CD14-positive monocyte (primary cell): ENCODE results near the gene ADAMTS9. TPM values are rescaled to one million over a fixed set of nuclear protein-coding genes. Genes with fewer than 3 reads are reported as not detected.

Experiments used
- DNase-seq, 3 donors: peaks; one replicate each; pipeline ENCODE4 v3.0.0-alpha.2; 2011 to 2022
- H2AFZ ChIP-seq: 2 replicates; pipeline ENCODE4 v1.6.0; 2012; ENCODE audit warnings: mild to moderate bottlenecking, low read depth, low read length, inconsistent platforms; ENCODE audit not compliant: insufficient read depth, poor library complexity, severe bottlenecking
- H3K27ac ChIP-seq, 2 donors: 1 replicate in 1 of 2; 2 replicates in 1 of 2; pipeline ENCODE4 v1.5.1; 2012 to 2013; ENCODE audit warnings: low read length in 2 of 2, control low read depth in 1 of 2, inconsistent platforms in 1 of 2, low read depth in 1 of 2, mild to moderate bottlenecking in 1 of 2
- H3K27me3 ChIP-seq, 2 donors: one replicate each; pipeline versions ENCODE4 v1.6.0 to v1.6.1; 2011 to 2013; ENCODE audit warnings: low read length in 2 of 2; ENCODE audit not compliant: control insufficient read depth in 2 of 2, insufficient read depth in 2 of 2
- H3K36me3 ChIP-seq, 2 donors: replicated peaks in 1 of 2; 1 replicate in 1 of 2; 2 replicates in 1 of 2; pipeline versions ENCODE4 v1.5.1 to v1.6.1; 2012 to 2013; ENCODE audit warnings: low read length in 2 of 2, control low read depth in 1 of 2, inconsistent platforms in 1 of 2, mild to moderate bottlenecking in 1 of 2; ENCODE audit not compliant: insufficient read depth in 2 of 2, control insufficient read depth in 1 of 2
- H3K4me1 ChIP-seq, 2 donors: 1 replicate in 1 of 2; 2 replicates in 1 of 2; pipeline versions ENCODE4 v1.5.1 to v1.6.1; 2012 to 2013; ENCODE audit warnings: low read length in 2 of 2, control low read depth in 1 of 2, inconsistent platforms in 1 of 2, mild to moderate bottlenecking in 1 of 2, moderate library complexity in 1 of 2; ENCODE audit not compliant: insufficient read depth in 2 of 2, control insufficient read depth in 1 of 2
- H3K4me2 ChIP-seq: replicated peaks from 2 replicates; pipeline ENCODE3; 2012; ENCODE audit warnings: low read length, moderate library complexity, mild to moderate bottlenecking; ENCODE audit not compliant: poor library complexity, severe bottlenecking; ENCODE audit errors: extremely low read depth
- H3K4me3 ChIP-seq, 3 experiments: fragments of 200-600 bp in 1 of 3; sonication (generic) in 1 of 3; replicated peaks in 1 of 3; 1 replicate in 2 of 3; 2 replicates in 1 of 3; pipeline ENCODE4 v1.5.1; 2011 to 2013; ENCODE audit warnings: low read length in 3 of 3, mild to moderate bottlenecking in 3 of 3, control low read depth in 2 of 3, low read depth in 2 of 3, inconsistent platforms in 1 of 3, moderate library complexity in 1 of 3
- H3K79me2 ChIP-seq: 2 replicates; pipeline ENCODE4 v1.6.0; 2012; ENCODE audit warnings: mild to moderate bottlenecking, control low read depth, inconsistent platforms, low read length, moderate library complexity; ENCODE audit not compliant: insufficient read depth
- H3K9ac ChIP-seq: 2 replicates; pipeline ENCODE4 v1.6.0; 2017; ENCODE audit warnings: low read length, mild to moderate bottlenecking; ENCODE audit not compliant: insufficient read depth, poor library complexity, severe bottlenecking
- H3K9me3 ChIP-seq, 2 donors: replicated peaks in 1 of 2; 1 replicate in 1 of 2; 2 replicates in 1 of 2; pipeline versions ENCODE4 v1.5.1 to v1.6.1; 2012 to 2013; ENCODE audit warnings: low read length in 2 of 2, control low read depth in 1 of 2; ENCODE audit not compliant: control insufficient read depth in 1 of 2, insufficient read depth in 1 of 2
- H4K20me1 ChIP-seq: 2 replicates; pipeline ENCODE4 v1.6.0; 2012; ENCODE audit warnings: mild to moderate bottlenecking, low read length, control low read depth, moderate library complexity; ENCODE audit not compliant: insufficient read depth
- H3K27ac Mint-ChIP-seq, 7 donors: one replicate each; pipeline ENCODE4 v1.8.0; 2020; ENCODE audit warnings: mild to moderate bottlenecking in 7 of 7, mixed read lengths in 7 of 7, moderate library complexity in 6 of 7, inconsistent platforms in 2 of 7
- H3K27me3 Mint-ChIP-seq, 3 donors: one replicate each; pipeline ENCODE4 v1.8.0; 2021 to 2022; ENCODE audit warnings: low read depth in 3 of 3, mild to moderate bottlenecking in 3 of 3, mixed read lengths in 3 of 3, moderate library complexity in 3 of 3, inconsistent platforms in 1 of 3
- H3K36me3 Mint-ChIP-seq, 2 donors: one replicate each; pipeline ENCODE4 v1.8.0; 2020; ENCODE audit warnings: mixed read lengths in 2 of 2, inconsistent platforms in 1 of 2, mild to moderate bottlenecking in 1 of 2
- H3K4me1 Mint-ChIP-seq: one replicate; pipeline ENCODE4 v1.8.0; 2020; ENCODE audit warnings: mild to moderate bottlenecking, mixed read lengths
- H3K4me3 Mint-ChIP-seq, 2 donors: one replicate each; pipeline ENCODE4 v1.8.0; 2020; ENCODE audit warnings: mild to moderate bottlenecking in 2 of 2, mixed read lengths in 2 of 2, moderate library complexity in 1 of 2
- H3K9me3 Mint-ChIP-seq, 7 donors: one replicate each; pipeline ENCODE4 v1.8.0; 2020 to 2022; ENCODE audit warnings: mixed read lengths in 7 of 7, mild to moderate bottlenecking in 6 of 7, moderate library complexity in 6 of 7, inconsistent platforms in 2 of 7
- WGBS: methylation state at CpG from one replicate; pipeline ENCODE4 v1.1.5; 2013; ENCODE audit warnings: missing lambda C conversion rate; ENCODE audit not compliant: insufficient coverage; 5-methylcytosine and 5-hydroxymethylcytosine counted together
- intact Hi-C, 2 donors: fragments of 100-400 bp; cut with micrococcal nuclease; formaldehyde crosslinking; loops; one replicate each; pipeline versions ENCODE4 v1.15.0 to v1.15.1; 2023
- polyA plus RNA-seq, 3 donors: library from polyadenylated mRNA; depleted of rRNA in 1 of 3; unstranded in 2 of 3; stranded (reverse) in 1 of 3; fragments of 300-500 nt in 2 of 3; fragments of >200 nt in 1 of 3; fragmentation: Illumina TruSeq in 2 of 3; gene quantifications; 1 replicate in 2 of 3; 2 replicates in 1 of 3; pipeline ENCODE4 v1.2.3, GENCODE V29; 2012 to 2021
- TF ChIP-seq, protein P1 (sequence below): fragments of 200-600 bp; IDR thresholded peaks from one replicate; pipeline ENCODE4 v1.8.0; 2022; ENCODE audit warnings: antibody characterized with exemption, mild to moderate bottlenecking

Gene ADAMTS9
- polyA plus RNA-seq, 3 donors = not detected

DNA sequence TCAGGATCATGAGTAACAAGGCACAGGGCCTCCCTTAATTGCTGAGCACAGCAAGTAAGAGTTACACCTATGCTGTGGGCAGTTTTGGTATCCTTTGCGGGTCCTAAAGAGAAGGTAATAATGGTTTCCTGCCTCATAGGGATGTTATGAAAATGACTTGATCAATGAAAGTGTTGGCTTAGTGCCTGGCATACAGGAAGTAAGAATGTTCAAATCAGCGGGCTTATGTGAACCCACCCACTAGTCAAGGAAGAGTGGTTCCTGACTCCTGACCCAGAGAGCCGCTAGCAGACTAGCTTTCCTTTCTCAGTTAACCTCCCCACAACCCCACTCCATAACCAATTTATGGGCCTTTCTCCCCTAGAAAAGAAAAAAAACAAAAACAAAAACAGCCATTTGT lies 5.2 kb upstream of the ADAMTS9 start:
- Histone ChIP-seq H3K4me3 (no peak overlapping the region), H2AFZ (no peak overlapping the region), H3K36me3 (no peaks in the 10 kb centered on the region), H3K27me3 (peaks cover 11 to 20% of the 10 kb centered on the region in 2 donors), H3K9me3 (no peaks in the 10 kb centered on the region), H3K9ac (no peak overlapping the region), H3K27ac (no peak overlapping the region), H3K4me1 (no peaks in the 10 kb centered on the region), H3K79me2 (no peaks in the 10 kb centered on the region), H3K4me2 (no peak overlapping the region), H4K20me1 (no peaks in the 10 kb centered on the region)
- WGBS = no CpG with 5 or more reads among the region's 3 CpGs
- TF ChIP-seq, protein P1, sequence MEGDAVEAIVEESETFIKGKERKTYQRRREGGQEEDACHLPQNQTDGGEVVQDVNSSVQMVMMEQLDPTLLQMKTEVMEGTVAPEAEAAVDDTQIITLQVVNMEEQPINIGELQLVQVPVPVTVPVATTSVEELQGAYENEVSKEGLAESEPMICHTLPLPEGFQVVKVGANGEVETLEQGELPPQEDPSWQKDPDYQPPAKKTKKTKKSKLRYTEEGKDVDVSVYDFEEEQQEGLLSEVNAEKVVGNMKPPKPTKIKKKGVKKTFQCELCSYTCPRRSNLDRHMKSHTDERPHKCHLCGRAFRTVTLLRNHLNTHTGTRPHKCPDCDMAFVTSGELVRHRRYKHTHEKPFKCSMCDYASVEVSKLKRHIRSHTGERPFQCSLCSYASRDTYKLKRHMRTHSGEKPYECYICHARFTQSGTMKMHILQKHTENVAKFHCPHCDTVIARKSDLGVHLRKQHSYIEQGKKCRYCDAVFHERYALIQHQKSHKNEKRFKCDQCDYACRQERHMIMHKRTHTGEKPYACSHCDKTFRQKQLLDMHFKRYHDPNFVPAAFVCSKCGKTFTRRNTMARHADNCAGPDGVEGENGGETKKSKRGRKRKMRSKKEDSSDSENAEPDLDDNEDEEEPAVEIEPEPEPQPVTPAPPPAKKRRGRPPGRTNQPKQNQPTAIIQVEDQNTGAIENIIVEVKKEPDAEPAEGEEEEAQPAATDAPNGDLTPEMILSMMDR = no peak
- H3K9me3 Mint-ChIP-seq = peaks cover 0 to 4% (median 3%) of the 10 kb centered on the region in 7 donors
- H3K27ac Mint-ChIP-seq = no peak overlapping the region
- no peak for DNase-seq
- H3K4me1 Mint-ChIP-seq = no peaks in the 10 kb centered on the region
- peaks cover 10 to 22% (median 10%) of the 10 kb centered on the region in 3 donors for H3K27me3 Mint-ChIP-seq
- H3K4me3 Mint-ChIP-seq = no peak overlapping the region
- H3K36me3 Mint-ChIP-seq = no peaks in the 10 kb centered on the region
- intact Hi-C loops = no loop called here

DNA sequence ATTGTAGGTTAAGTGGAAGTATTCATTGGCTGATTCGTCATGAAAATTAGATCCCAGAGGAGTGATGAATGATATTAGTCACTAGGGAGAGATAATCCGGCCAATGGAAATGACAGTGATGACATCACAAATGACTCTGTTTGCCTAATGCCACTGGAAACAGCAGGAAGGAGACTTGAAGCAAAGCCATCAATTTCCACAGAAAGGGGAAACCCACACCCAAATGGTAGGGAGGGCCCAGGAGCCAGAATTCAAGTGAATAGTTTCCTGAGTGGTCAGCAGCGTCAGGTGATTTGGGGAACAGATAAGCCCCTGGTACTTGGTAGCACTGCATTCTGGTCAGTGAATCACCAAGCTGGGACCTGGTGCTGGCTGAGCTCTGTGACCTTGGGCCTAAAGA lies 3.3 kb upstream of the ADAMTS9 start:
- H3K36me3 Mint-ChIP-seq = no peaks in the 10 kb centered on the region
- TF ChIP-seq, protein P1 = no peak
- intact Hi-C loops = no loop called here
- no peak overlapping the region for H3K4me3 Mint-ChIP-seq
- Histone ChIP-seq H3K4me3 (no peak overlapping the region), H3K79me2 (no peaks in the 10 kb centered on the region), H3K9ac (no peak overlapping the region), H3K9me3 (peaks cover 0 to 6% of the 10 kb centered on the region in 2 donors), H3K27me3 (peaks cover 20 to 36% of the 10 kb centered on the region in 2 donors), H3K27ac (no peak overlapping the region), H3K4me1 (no peaks in the 10 kb centered on the region), H4K20me1 (no peaks in the 10 kb centered on the region), H2AFZ (no peak overlapping the region), H3K36me3 (no peaks in the 10 kb centered on the region), H3K4me2 (no peak overlapping the region)
- no peak overlapping the region for H3K27ac Mint-ChIP-seq
- H3K9me3 Mint-ChIP-seq = peaks cover 0 to 10% (median 4%) of the 10 kb centered on the region in 7 donors
- no peak for DNase-seq
- H3K4me1 Mint-ChIP-seq = no peaks in the 10 kb centered on the region
- H3K27me3 Mint-ChIP-seq = peaks cover 22 to 42% (median 28%) of the 10 kb centered on the region in 3 donors
- WGBS = 43% methylated on average over 3 of the region's 3 CpGs
